Measurements from ENCODE around the gene ABLIM3.

ABLIM3 gene

GRCh38 chr5:149157330-149157729, 16.0 kb downstream of the ABLIM3 start:
- no peak for TF ChIP-seq EP300 (IDR thresholded peaks at IDR 0.05; ENCODE audit: borderline replicate concordance)
- TF ChIP-seq, protein P1, sequence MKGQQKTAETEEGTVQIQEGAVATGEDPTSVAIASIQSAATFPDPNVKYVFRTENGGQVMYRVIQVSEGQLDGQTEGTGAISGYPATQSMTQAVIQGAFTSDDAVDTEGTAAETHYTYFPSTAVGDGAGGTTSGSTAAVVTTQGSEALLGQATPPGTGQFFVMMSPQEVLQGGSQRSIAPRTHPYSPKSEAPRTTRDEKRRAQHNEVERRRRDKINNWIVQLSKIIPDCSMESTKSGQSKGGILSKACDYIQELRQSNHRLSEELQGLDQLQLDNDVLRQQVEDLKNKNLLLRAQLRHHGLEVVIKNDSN (IDR thresholded peaks at IDR 0.05) = no peak

GRCh38 chr5:149160291-149160787, 19.0 kb downstream of the ABLIM3 start:
- TF ChIP-seq EP300 (IDR thresholded peaks at IDR 0.05; ENCODE audit: borderline replicate concordance) (no peak), MAX (IDR thresholded peaks at IDR 0.05) (no peak)

DNA sequence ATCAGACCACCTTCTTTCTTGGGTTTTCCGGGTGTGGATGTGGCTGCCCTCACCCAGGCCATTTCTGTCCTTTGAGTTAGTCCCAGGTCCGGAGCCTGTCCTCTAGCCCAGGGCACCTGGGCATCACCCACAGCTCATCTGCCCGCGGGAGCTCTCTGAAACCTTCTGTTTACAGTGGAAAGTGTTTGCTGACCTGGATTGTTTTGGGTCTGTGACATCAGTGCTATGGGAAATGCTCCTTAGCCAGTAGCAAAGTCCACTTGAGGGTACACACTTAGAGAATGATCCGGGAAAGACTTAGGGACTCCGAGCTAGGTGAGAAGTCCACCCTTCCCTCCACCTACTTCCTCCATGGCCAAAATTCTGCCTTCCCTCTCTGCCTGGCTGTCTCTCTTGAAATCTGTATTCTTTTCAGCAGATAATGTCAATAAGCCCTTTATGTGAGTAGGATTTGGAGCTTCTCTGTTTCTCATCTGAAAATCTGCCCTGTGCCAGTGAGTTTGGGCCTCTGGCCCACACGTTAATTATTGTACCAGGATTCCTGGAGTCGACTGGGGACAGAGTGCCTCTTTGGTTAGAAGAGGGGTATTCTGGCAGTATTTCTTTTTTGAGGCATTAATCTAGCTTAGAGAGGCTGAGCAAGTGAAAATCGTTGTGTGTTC, 19.9 kb downstream of the ABLIM3 start:
- TF ChIP-seq RAD21 (IDR thresholded peaks at IDR 0.05; ENCODE audit: low read depth) = no peak
- no peak for TF ChIP-seq YY1 (IDR thresholded peaks at IDR 0.05; ENCODE audit: low read depth)
- TF ChIP-seq FOXM1 (IDR thresholded peaks at IDR 0.05; ENCODE audit: borderline replicate concordance, low read depth) = no peak
- TF ChIP-seq, protein P1 (IDR thresholded peaks at IDR 0.05) = no peak
- TF ChIP-seq EP300 (IDR thresholded peaks at IDR 0.05; ENCODE audit: borderline replicate concordance) = no peak
- TF ChIP-seq TEAD4 (IDR thresholded peaks at IDR 0.05) = no peak
- no peak for TF ChIP-seq NFIC (IDR thresholded peaks at IDR 0.05)
- TF ChIP-seq EGR1 (IDR thresholded peaks at IDR 0.05) = no peak
- no peak for TF ChIP-seq TAF1 (IDR thresholded peaks at IDR 0.05; ENCODE audit: low read depth)
- TF ChIP-seq CREB1 (IDR thresholded peaks at IDR 0.05; ENCODE audit: low read depth) = no peak

DNA sequence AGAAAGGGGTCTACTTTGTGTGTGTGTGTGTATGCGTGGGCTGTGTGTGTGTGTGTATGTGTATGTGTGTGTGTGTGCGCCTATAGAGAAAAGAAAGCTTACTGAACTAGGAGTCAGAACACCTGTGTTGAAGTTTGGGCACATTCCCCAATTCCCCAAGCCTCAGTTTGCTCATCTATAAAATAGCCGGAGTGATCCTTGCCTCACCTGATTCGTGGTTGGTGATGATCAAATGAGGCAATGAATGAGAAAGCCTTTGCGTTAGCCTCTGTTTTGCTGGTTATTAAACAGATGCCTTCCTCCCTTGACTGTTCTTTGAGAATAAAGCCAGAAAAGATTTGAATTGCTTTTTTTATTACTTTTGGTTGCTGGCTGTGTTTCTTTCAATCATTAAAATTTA, 20.6 kb downstream of the ABLIM3 start:
- TF ChIP-seq RAD21 (IDR thresholded peaks at IDR 0.05; ENCODE audit: low read depth) = no peak
- no peak for TF ChIP-seq EGR1 (IDR thresholded peaks at IDR 0.05)
- no peak for TF ChIP-seq ZBTB7A (IDR thresholded peaks at IDR 0.05; ENCODE audit: low read depth)
- no peak for TF ChIP-seq FOXM1 (IDR thresholded peaks at IDR 0.05; ENCODE audit: borderline replicate concordance, low read depth)
- TF ChIP-seq, protein P2, sequence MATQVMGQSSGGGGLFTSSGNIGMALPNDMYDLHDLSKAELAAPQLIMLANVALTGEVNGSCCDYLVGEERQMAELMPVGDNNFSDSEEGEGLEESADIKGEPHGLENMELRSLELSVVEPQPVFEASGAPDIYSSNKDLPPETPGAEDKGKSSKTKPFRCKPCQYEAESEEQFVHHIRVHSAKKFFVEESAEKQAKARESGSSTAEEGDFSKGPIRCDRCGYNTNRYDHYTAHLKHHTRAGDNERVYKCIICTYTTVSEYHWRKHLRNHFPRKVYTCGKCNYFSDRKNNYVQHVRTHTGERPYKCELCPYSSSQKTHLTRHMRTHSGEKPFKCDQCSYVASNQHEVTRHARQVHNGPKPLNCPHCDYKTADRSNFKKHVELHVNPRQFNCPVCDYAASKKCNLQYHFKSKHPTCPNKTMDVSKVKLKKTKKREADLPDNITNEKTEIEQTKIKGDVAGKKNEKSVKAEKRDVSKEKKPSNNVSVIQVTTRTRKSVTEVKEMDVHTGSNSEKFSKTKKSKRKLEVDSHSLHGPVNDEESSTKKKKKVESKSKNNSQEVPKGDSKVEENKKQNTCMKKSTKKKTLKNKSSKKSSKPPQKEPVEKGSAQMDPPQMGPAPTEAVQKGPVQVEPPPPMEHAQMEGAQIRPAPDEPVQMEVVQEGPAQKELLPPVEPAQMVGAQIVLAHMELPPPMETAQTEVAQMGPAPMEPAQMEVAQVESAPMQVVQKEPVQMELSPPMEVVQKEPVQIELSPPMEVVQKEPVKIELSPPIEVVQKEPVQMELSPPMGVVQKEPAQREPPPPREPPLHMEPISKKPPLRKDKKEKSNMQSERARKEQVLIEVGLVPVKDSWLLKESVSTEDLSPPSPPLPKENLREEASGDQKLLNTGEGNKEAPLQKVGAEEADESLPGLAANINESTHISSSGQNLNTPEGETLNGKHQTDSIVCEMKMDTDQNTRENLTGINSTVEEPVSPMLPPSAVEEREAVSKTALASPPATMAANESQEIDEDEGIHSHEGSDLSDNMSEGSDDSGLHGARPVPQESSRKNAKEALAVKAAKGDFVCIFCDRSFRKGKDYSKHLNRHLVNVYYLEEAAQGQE (IDR thresholded peaks at IDR 0.05; ENCODE audit: low read depth) = no peak
- no peak for TF ChIP-seq YY1 (IDR thresholded peaks at IDR 0.05; ENCODE audit: low read depth)
- no peak for TF ChIP-seq CREB1 (IDR thresholded peaks at IDR 0.05; ENCODE audit: low read depth)
- no peak for TF ChIP-seq EP300 (IDR thresholded peaks at IDR 0.05; ENCODE audit: borderline replicate concordance)
- TF ChIP-seq TCF12 (IDR thresholded peaks at IDR 0.05; ENCODE audit: low read depth) = no peak
- TF ChIP-seq, protein P1 (IDR thresholded peaks at IDR 0.05) = no peak

- TF ChIP-seq TAF1 (IDR thresholded peaks at IDR 0.05; ENCODE audit: low read depth) (no peak), TEAD4 (IDR thresholded peaks at IDR 0.05) (no peak), YY1 (IDR thresholded peaks at IDR 0.05; ENCODE audit: low read depth) (no peak), NFIC (IDR thresholded peaks at IDR 0.05) (no peak), MAX (IDR thresholded peaks at IDR 0.05) (no peak)
Observed at GRCh38 chr5:149162401-149163084, 21.2 kb downstream of the ABLIM3 start.

DNA sequence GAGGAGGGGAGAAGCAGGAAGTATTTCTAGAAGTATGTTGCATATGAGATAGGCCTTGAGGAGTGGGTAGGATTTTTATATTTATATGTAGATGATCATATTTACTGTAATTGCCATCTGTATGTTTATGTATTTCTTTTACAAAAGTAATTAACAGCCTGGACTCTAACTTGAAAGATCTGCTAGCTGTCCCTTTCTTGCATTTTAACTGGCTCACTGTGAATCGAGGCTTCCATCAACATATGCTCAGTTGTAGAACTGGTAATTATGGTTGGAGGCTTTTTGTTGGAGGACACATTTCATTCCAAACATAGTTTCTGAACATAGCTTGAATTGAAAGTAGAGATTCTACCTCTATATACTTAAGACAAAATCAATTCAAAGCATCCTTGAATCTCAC, 23.4 kb downstream of the ABLIM3 start:
- TF ChIP-seq NFIC (IDR thresholded peaks at IDR 0.05) = no peak
- no peak for TF ChIP-seq YY1 (IDR thresholded peaks at IDR 0.05; ENCODE audit: low read depth)
- TF ChIP-seq CREB1 (IDR thresholded peaks at IDR 0.05; ENCODE audit: low read depth) = no peak
- no peak for TF ChIP-seq RAD21 (IDR thresholded peaks at IDR 0.05; ENCODE audit: low read depth)
- no peak for TF ChIP-seq EGR1 (IDR thresholded peaks at IDR 0.05)
- TF ChIP-seq, protein P1 (IDR thresholded peaks at IDR 0.05) = no peak
- no peak for TF ChIP-seq EP300 (IDR thresholded peaks at IDR 0.05; ENCODE audit: borderline replicate concordance)
- no peak for TF ChIP-seq FOXM1 (IDR thresholded peaks at IDR 0.05; ENCODE audit: borderline replicate concordance, low read depth)
- no peak for TF ChIP-seq ZBTB7A (IDR thresholded peaks at IDR 0.05; ENCODE audit: low read depth)
- no peak for TF ChIP-seq TCF12 (IDR thresholded peaks at IDR 0.05; ENCODE audit: low read depth)
- no peak for TF ChIP-seq TEAD4 (IDR thresholded peaks at IDR 0.05)
- TF ChIP-seq CEBPB (IDR thresholded peaks at IDR 0.05) = no peak
- TF ChIP-seq, protein P2 (IDR thresholded peaks at IDR 0.05; ENCODE audit: low read depth) = no peak
- TF ChIP-seq MAX (IDR thresholded peaks at IDR 0.05) = no peak
- no peak for TF ChIP-seq TAF1 (IDR thresholded peaks at IDR 0.05; ENCODE audit: low read depth)
